ENCODE results near the gene POLR3E. TPM values are rescaled to one million over a fixed set of nuclear protein-coding genes. Genes with fewer than 3 reads are reported as not detected.
A peak's percentile ranks its signal among the peaks of the same experiment; 100 is the strongest.

The POLR3E gene
- total RNA-seq, 1 experiment from 2014 or later, result 65.0 TPM

DNA sequence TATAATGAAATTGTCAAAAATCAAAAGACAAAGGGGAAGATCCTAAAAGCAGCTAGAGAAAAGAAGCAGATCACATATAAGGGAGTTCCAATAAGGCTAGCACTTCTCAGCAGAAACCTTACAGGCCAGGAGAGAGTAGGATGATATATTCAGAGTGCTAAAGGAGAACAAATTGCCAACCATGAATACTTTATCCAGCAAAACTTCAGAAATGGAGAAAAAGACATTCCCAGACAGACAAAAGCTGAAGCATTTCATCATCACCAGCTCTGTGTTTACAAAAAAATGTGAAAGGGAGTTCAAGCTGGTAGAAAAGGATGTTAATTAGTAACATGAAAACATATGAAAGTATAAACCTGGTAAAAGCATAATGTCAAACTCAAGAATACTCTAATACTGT lies 39.8 kb downstream of the POLR3E start:
- Histone ChIP-seq H3K9me2 (ENCODE audit: insufficient read depth) (no peaks in the 10 kb centered on the region), H3K4me2 (ENCODE audit: low read length) (no peak overlapping the region), H3K4me3 (replicated peaks in 1 of 2; ENCODE audit: low read depth in 1 of 2, low read length in 2 of 2) (no peak overlapping the region), H3K9ac (ENCODE audit: low read length) (no peak overlapping the region), H3K4me1 (ENCODE audit: control insufficient read depth in 1 of 2, insufficient read depth in 2 of 2, low read length in 2 of 2) (no peaks in the 10 kb centered on the region), H3K36me3 (ENCODE audit: control insufficient read depth in 1 of 2, insufficient read depth in 2 of 2, low read length in 2 of 2) (peaks cover 11 to 33% of the 10 kb centered on the region in 2 experiments), H4K20me1 (ENCODE audit: insufficient read depth) (no peaks in the 10 kb centered on the region), H2AFZ (ENCODE audit: low read depth, low read length, poor library complexity, severe bottlenecking) (no peak overlapping the region), H3K79me2 (ENCODE audit: insufficient read depth, low read length) (peaks cover 2% of the 10 kb centered on the region; the same call in 1 of the 2 replicates), H3K27me3 (ENCODE audit: insufficient read depth, low read length) (no peaks in the 10 kb centered on the region), H3K27ac (ENCODE audit: low read depth, low read length) (no peak overlapping the region), H3K9me3 (ENCODE audit: control insufficient read depth in 1 of 2, insufficient read depth in 1 of 2, low read depth in 1 of 2, low read length in 2 of 2) (peaks cover 0 to 5% of the 10 kb centered on the region in 2 experiments; a peak in 1 of 4 replicates)
- intact Hi-C loops (cut with micrococcal nuclease), result no loop called here
- TF ChIP-seq POLR2A (IDR thresholded peaks at IDR 0.05; ENCODE audit: borderline replicate concordance, extremely low read depth, insufficient read depth, insufficient read length) (no peak), TCF7L2 (IDR thresholded peaks at IDR 0.05; ENCODE audit: borderline replicate concordance, extremely low read depth, insufficient read depth, insufficient read length) (no peak), CBX3 (IDR thresholded peaks at IDR 0.05; ENCODE audit: low read depth) (no peak), EZH2phosphoT487 (IDR thresholded peaks at IDR 0.05; ENCODE audit: borderline replicate concordance) (no peak), EGR1 (IDR thresholded peaks at IDR 0.05; ENCODE audit: low read depth) (no peak), YY1 (IDR thresholded peaks at IDR 0.05; ENCODE audit: extremely low read depth, insufficient replicate concordance, low read depth, low read length) (no peak), ELF1 (IDR thresholded peaks at IDR 0.05; ENCODE audit: borderline replicate concordance, low read depth) (no peak), RAD21 (IDR thresholded peaks at IDR 0.05; ENCODE audit: low read depth) (no peak), JUND (IDR thresholded peaks at IDR 0.05) (no peak), FOSL1 (IDR thresholded peaks at IDR 0.05; ENCODE audit: low read depth) (no peak), SRF (IDR thresholded peaks at IDR 0.05; ENCODE audit: low read depth) (no peak), CEBPB (IDR thresholded peaks at IDR 0.05; ENCODE audit: low read depth) (no peak)
- TF ChIP-seq, protein P1, sequence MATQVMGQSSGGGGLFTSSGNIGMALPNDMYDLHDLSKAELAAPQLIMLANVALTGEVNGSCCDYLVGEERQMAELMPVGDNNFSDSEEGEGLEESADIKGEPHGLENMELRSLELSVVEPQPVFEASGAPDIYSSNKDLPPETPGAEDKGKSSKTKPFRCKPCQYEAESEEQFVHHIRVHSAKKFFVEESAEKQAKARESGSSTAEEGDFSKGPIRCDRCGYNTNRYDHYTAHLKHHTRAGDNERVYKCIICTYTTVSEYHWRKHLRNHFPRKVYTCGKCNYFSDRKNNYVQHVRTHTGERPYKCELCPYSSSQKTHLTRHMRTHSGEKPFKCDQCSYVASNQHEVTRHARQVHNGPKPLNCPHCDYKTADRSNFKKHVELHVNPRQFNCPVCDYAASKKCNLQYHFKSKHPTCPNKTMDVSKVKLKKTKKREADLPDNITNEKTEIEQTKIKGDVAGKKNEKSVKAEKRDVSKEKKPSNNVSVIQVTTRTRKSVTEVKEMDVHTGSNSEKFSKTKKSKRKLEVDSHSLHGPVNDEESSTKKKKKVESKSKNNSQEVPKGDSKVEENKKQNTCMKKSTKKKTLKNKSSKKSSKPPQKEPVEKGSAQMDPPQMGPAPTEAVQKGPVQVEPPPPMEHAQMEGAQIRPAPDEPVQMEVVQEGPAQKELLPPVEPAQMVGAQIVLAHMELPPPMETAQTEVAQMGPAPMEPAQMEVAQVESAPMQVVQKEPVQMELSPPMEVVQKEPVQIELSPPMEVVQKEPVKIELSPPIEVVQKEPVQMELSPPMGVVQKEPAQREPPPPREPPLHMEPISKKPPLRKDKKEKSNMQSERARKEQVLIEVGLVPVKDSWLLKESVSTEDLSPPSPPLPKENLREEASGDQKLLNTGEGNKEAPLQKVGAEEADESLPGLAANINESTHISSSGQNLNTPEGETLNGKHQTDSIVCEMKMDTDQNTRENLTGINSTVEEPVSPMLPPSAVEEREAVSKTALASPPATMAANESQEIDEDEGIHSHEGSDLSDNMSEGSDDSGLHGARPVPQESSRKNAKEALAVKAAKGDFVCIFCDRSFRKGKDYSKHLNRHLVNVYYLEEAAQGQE (IDR thresholded peaks at IDR 0.05; ENCODE audit: low read depth), result no peak
- TF ChIP-seq, protein P2, sequence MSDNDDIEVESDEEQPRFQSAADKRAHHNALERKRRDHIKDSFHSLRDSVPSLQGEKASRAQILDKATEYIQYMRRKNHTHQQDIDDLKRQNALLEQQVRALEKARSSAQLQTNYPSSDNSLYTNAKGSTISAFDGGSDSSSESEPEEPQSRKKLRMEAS (IDR thresholded peaks at IDR 0.05), result no peak
- TF ChIP-seq, protein P3, sequence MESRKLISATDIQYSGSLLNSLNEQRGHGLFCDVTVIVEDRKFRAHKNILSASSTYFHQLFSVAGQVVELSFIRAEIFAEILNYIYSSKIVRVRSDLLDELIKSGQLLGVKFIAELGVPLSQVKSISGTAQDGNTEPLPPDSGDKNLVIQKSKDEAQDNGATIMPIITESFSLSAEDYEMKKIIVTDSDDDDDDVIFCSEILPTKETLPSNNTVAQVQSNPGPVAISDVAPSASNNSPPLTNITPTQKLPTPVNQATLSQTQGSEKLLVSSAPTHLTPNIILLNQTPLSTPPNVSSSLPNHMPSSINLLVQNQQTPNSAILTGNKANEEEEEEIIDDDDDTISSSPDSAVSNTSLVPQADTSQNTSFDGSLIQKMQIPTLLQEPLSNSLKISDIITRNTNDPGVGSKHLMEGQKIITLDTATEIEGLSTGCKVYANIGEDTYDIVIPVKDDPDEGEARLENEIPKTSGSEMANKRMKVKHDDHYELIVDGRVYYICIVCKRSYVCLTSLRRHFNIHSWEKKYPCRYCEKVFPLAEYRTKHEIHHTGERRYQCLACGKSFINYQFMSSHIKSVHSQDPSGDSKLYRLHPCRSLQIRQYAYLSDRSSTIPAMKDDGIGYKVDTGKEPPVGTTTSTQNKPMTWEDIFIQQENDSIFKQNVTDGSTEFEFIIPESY (IDR thresholded peaks at IDR 0.05; ENCODE audit: extremely low read depth, insufficient replicate concordance, low read length), result no peak
- TF ChIP-seq, protein P4, sequence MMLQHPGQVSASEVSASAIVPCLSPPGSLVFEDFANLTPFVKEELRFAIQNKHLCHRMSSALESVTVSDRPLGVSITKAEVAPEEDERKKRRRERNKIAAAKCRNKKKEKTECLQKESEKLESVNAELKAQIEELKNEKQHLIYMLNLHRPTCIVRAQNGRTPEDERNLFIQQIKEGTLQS (IDR thresholded peaks at IDR 0.05), result no peak
- CTCF ChIA-PET, result interaction anchor here (1.8 kb wide), 1 partner anchor 16 kb away, joined by 6 read pairs; no protein-coding TSS in a partner anchor
- no peak for ATAC-seq
- DNase-seq (ENCODE audit: low read depth, low spot score), result no peak
- BruUV-seq (replicated peaks), result TSS peak; percentile 18
- POLR2A ChIA-PET, result no interaction called here
- RAD21 ChIA-PET (ENCODE audit: low non-redundant PET in 1 of 2, low total read pairs in 2 of 2, uncharacterized antibody in 2 of 2, unreplicated experiment in 2 of 2), result no interaction called here
